ENCODE data around the gene C3orf38.
"Not testable (repeated sequence)": the region's sequence is repeated elsewhere in the genome, so short reads cannot be mapped to it uniquely, and the experiment has no call there.

Gene C3orf38

GRCh38 chr3:88151358-88151757 is 1.6 kb downstream of the C3orf38 start:
- TF ChIP-seq CTCF (conservative IDR thresholded peaks at IDR 0.05; ENCODE audit: low read length): no peak
- no peak for DNase-seq (ENCODE audit: low read depth)
- peak overlapping the region; percentile 96 for H3K4me3 ChIP-seq (ENCODE audit: low read length)

GRCh38 chr3:88152841-88153240 is 3.1 kb downstream of the C3orf38 start:
- no peak overlapping the region for H3K4me3 ChIP-seq (ENCODE audit: low read length)
- TF ChIP-seq CTCF (conservative IDR thresholded peaks at IDR 0.05; ENCODE audit: low read length): no peak
- no peak for DNase-seq (ENCODE audit: low read depth)

- H3K4me3 ChIP-seq (ENCODE audit: low read length): no peak overlapping the region
- no peak for DNase-seq (ENCODE audit: low read depth)
- no peak for TF ChIP-seq CTCF (conservative IDR thresholded peaks at IDR 0.05; ENCODE audit: low read length)
Measured at GRCh38 chr3:88166419-88166971, 16.7 kb downstream of the C3orf38 start.

- DNase-seq (ENCODE audit: low read depth): no peak
- no peak for TF ChIP-seq CTCF (conservative IDR thresholded peaks at IDR 0.05; ENCODE audit: low read length)
- H3K4me3 ChIP-seq (ENCODE audit: low read length): no peak overlapping the region
Measured at GRCh38 chr3:88167173-88167572, 17.4 kb downstream of the C3orf38 start.

- no peak for TF ChIP-seq CTCF (conservative IDR thresholded peaks at IDR 0.05; ENCODE audit: low read length)
- H3K4me3 ChIP-seq (ENCODE audit: low read length): no peak overlapping the region
- no peak for DNase-seq (ENCODE audit: low read depth)
Measured at GRCh38 chr3:88167704-88168103, 17.9 kb downstream of the C3orf38 start.

- no peak for DNase-seq (ENCODE audit: low read depth)
- H3K4me3 ChIP-seq (ENCODE audit: low read length): no peak overlapping the region
- TF ChIP-seq CTCF (conservative IDR thresholded peaks at IDR 0.05; ENCODE audit: low read length): no peak
Measured at GRCh38 chr3:88168171-88168570, 18.4 kb downstream of the C3orf38 start.

GRCh38 chr3:88180398-88180999 is 30.7 kb downstream of the C3orf38 start:
- no peak overlapping the region for H3K4me3 ChIP-seq (ENCODE audit: low read length)
- DNase-seq (ENCODE audit: low read depth): peak; percentile 54
- TF ChIP-seq CTCF (conservative IDR thresholded peaks at IDR 0.05; ENCODE audit: low read length): peak; percentile 66

GRCh38 chr3:88182165-88182918 is 32.6 kb downstream of the C3orf38 start:
- H3K4me3 ChIP-seq (ENCODE audit: low read length); DNase-seq (ENCODE audit: low read depth): not testable (repeated sequence)

All from AG10803 (cell line).